HepG2 (cell line): ENCODE results near the gene TBC1D2B. TPM values are rescaled to one million over a fixed set of nuclear protein-coding genes. Genes with fewer than 3 reads are reported as not detected.

Experiments used
- ATAC-seq: fragments of 200-7000 bp; cut with Tn5 transposase; 3 replicates; pipeline ENCODE4 v1.9.1; 2020; ENCODE audit warnings: mild to moderate bottlenecking, moderate library complexity
- BruUV-seq: library from RNA; stranded (reverse); fragments of 400-500 nt; replicated peaks from 2 replicates; lab custom pipeline; 2021; lab: Mats Ljungman, UMichigan
- CTCF ChIA-PET: fragments of 300-600 bp; formaldehyde crosslinking; extraction: SDS; loops from one replicate; lab custom pipeline; 2021; ENCODE audit warnings: low total read pairs, inconsistent platforms, low intra/inter-chr PET ratio; lab: Yijun Ruan, JAX
- POLR2A ChIA-PET: fragments of 350-600 bp; sonication (Branson Sonifier 250); formaldehyde crosslinking; loops from one replicate; lab custom pipeline; 2020; ENCODE audit warnings: antibody characterized with exemption, inconsistent platforms; lab: Yijun Ruan, JAX
- DNase-seq: peaks from one replicate; pipeline ENCODE4 v3.0.0-alpha.2; 2015; ENCODE audit warnings: low spot score
- FAIRE-seq: peaks from 3 replicates; lab custom pipeline; 2011; peaks lifted over from hg19 to GRCh38; lab: Jason Lieb, UNC
- H2AFZ ChIP-seq: one replicate; pipeline ENCODE4 v1.6.1; 2011; ENCODE audit warnings: low read length, inconsistent platforms
- H3K27ac ChIP-seq: fragments of 300-600 bp; 3 replicates; pipeline ENCODE4 v1.8.0; 2011; ENCODE audit warnings: mixed run types, mild to moderate bottlenecking, mixed read lengths, low read length, inconsistent platforms; ENCODE audit not compliant: insufficient read depth; ENCODE audit errors: extremely low read length
- H3K27me3 ChIP-seq, 2 experiments: fragments of 200-600 bp in 1 of 2; 2 replicates in 1 of 2; 3 replicates in 1 of 2; pipeline versions ENCODE4 v1.6.0 to v1.8.0; 2011; ENCODE audit warnings: low read length in 2 of 2, mild to moderate bottlenecking in 2 of 2, moderate library complexity in 2 of 2, inconsistent platforms in 1 of 2; ENCODE audit not compliant: insufficient read depth in 2 of 2, control insufficient read depth in 1 of 2
- H3K36me3 ChIP-seq, 2 experiments: fragments of 200-600 bp in 1 of 2; replicated peaks in 1 of 2; 2 replicates in 1 of 2; 3 replicates in 1 of 2; pipeline versions ENCODE4 v1.5.1 to v1.8.0; 2011; ENCODE audit warnings: low read length in 2 of 2, inconsistent platforms in 1 of 2; ENCODE audit not compliant: insufficient read depth in 2 of 2, control insufficient read depth in 1 of 2
- H3K4me1 ChIP-seq: 2 replicates; pipeline ENCODE4 v1.5.1; 2012; ENCODE audit warnings: low read length, inconsistent platforms; ENCODE audit not compliant: insufficient read depth
- H3K4me2 ChIP-seq: 2 replicates; pipeline ENCODE4 v1.6.0; 2011; ENCODE audit warnings: low read depth, low read length, inconsistent platforms
- H3K4me3 ChIP-seq, 3 experiments: fragments of 200-600 bp in 1 of 3; sonication (generic), shearing (Covaris generic) in 1 of 3; replicated peaks in 1 of 3; 2 replicates each; pipeline ENCODE4 v1.5.1; 2011 to 2016; ENCODE audit warnings: low read length in 3 of 3, inconsistent platforms in 2 of 3, low read depth in 2 of 3, mild to moderate bottlenecking in 2 of 3, control low read depth in 1 of 3, mixed read lengths in 1 of 3; ENCODE audit not compliant: insufficient read depth in 1 of 3
- H3K79me2 ChIP-seq: one replicate; pipeline ENCODE4 v1.6.1; 2011; ENCODE audit warnings: low read length, inconsistent platforms; ENCODE audit not compliant: insufficient read depth
- H3K9ac ChIP-seq: 2 replicates; pipeline ENCODE4 v1.6.0; 2011; ENCODE audit warnings: mild to moderate bottlenecking, low read depth, low read length, inconsistent platforms; ENCODE audit not compliant: insufficient read depth
- H3K9me3 ChIP-seq: 2 replicates; pipeline ENCODE4 v1.5.1; 2012; ENCODE audit warnings: mild to moderate bottlenecking, low read length
- H4K20me1 ChIP-seq: 2 replicates; pipeline ENCODE4 v1.6.0; 2011; ENCODE audit warnings: inconsistent platforms, mild to moderate bottlenecking, low read length, moderate library complexity; ENCODE audit not compliant: insufficient read depth
- BRCA1 ChIP-seq: sonication (generic); formaldehyde crosslinking; IDR thresholded peaks from 2 replicates; pipeline ENCODE4 v1.4.0; 2020; ENCODE audit warnings: missing genetic modification reagents
- ELF4 ChIP-seq: sonication (generic); formaldehyde crosslinking; IDR thresholded peaks from 2 replicates; pipeline ENCODE4 v1.5.0; 2020; ENCODE audit warnings: missing genetic modification reagents, mild to moderate bottlenecking, moderate library complexity, borderline replicate concordance
- KMT2A ChIP-seq: sonication (generic); formaldehyde crosslinking; IDR thresholded peaks from 2 replicates; pipeline ENCODE4 v1.4.0; 2020; ENCODE audit warnings: missing genetic modification reagents
- NFATC3 ChIP-seq: sonication (generic); formaldehyde crosslinking; IDR thresholded peaks from 2 replicates; pipeline ENCODE4 v1.5.1; 2020; ENCODE audit warnings: mild to moderate bottlenecking, missing genetic modification reagents
- REL ChIP-seq: sonication (generic); formaldehyde crosslinking; conservative IDR thresholded peaks from 2 replicates; pipeline ENCODE4 v1.8.0; 2022; ENCODE audit warnings: mild to moderate bottlenecking, missing genetic modification reagents, moderate library complexity
- ZKSCAN5 ChIP-seq: sonication (generic); formaldehyde crosslinking; IDR thresholded peaks from 2 replicates; pipeline ENCODE4 v1.5.1; 2020; ENCODE audit warnings: mild to moderate bottlenecking, missing genetic modification reagents
- ZNF75D ChIP-seq: sonication (generic); formaldehyde crosslinking; IDR thresholded peaks from 2 replicates; pipeline ENCODE4 v1.8.1; 2023; ENCODE audit warnings: missing genetic modification reagents, mild to moderate bottlenecking, borderline replicate concordance
- WGBS: methylation state at CpG from one replicate; pipeline ENCODE4 v1.1.6; 2017; ENCODE audit warnings: low lambda C conversion rate; 5-methylcytosine and 5-hydroxymethylcytosine counted together
- in situ Hi-C: cut with HindIII; loops from 2 replicates; pipeline ENCODE4 v1.10.0; 2017; ENCODE audit warnings: low pct_unique_long_range_greater_than_20kb; ENCODE audit not compliant: extremely low pct_ligation_motif_present
- intact Hi-C: fragments of 100-400 bp; cut with micrococcal nuclease; formaldehyde crosslinking; loops from one replicate; pipeline ENCODE4 v1.10.0; 2022; ENCODE audit not compliant: unreplicated experiment
- polyA plus RNA-seq, 8 experiments: library from polyadenylated mRNA; depleted of rRNA in 3 of 8; stranded (reverse) in 7 of 8; unstranded in 1 of 8; fragments of >200 nt; fragmentation: Illumina TruSeq in 4 of 8; extraction: Trizol in 4 of 8; gene quantifications; 2 replicates each; pipeline versions ENCODE4 v1.2.1 to v1.2.3, GENCODE V29; 2011 to 2016; ENCODE audit warnings: low read depth in 4 of 8, missing spikeins in 1 of 8, mixed read lengths in 1 of 8; ENCODE audit not compliant: insufficient read depth in 1 of 8
- total RNA-seq, 5 experiments: library from RNA; depleted of rRNA; stranded (reverse); fragments of >200 nt; fragmentation: Illumina TruSeq; extraction: Trizol; gene quantifications; 2 replicates each; pipeline ENCODE4 v1.2.3, GENCODE V29; 2016; ENCODE audit warnings: low read depth in 1 of 5
- TF ChIP-seq, protein P1 (sequence below): IDR thresholded peaks from 2 replicates; pipeline ENCODE4 v1.6.1; 2016; ENCODE audit warnings: missing compliant biosample characterization, missing genetic modification reagents, borderline replicate concordance
- TF ChIP-seq, protein P2 (sequence below): sonication (generic); formaldehyde crosslinking; IDR thresholded peaks from 2 replicates; pipeline ENCODE4 v1.8.1; 2022; ENCODE audit warnings: mild to moderate bottlenecking, missing genetic modification reagents

Gene TBC1D2B
- total and polyA plus RNA-seq, 2 of the 13 experiments (the other 11 are each of a cell fraction or from before 2014, with no cell fraction given) = 10.1 to 14.4 TPM

GRCh38 chr15:78093242-78094020 lies 15.9 kb upstream of the TBC1D2B start:
- no peak overlapping the region for H3K4me2 ChIP-seq
- CTCF ChIA-PET = no interaction called here
- ATAC-seq = no peak
- no peak overlapping the region for H3K9ac ChIP-seq
- H3K9me3 ChIP-seq = no peaks in the 10 kb centered on the region
- H2AFZ ChIP-seq = no peak overlapping the region
- no peaks in the 10 kb centered on the region for H3K36me3 ChIP-seq
- in situ Hi-C loops (no loop called here), intact Hi-C loops (no loop called here)
- DNase-seq = no peak
- no peaks in the 10 kb centered on the region for H3K79me2 ChIP-seq
- H3K4me1 ChIP-seq = peaks cover 26% of the 10 kb centered on the region
- POLR2A ChIA-PET = no interaction called here
- H3K27me3 ChIP-seq = peaks cover 1 to 8% of the 10 kb centered on the region in 2 experiments; a peak in 3 of 5 replicates
- WGBS = 26% methylated on average over 5 of the region's 5 CpGs
- H4K20me1 ChIP-seq = no peaks in the 10 kb centered on the region
- FAIRE-seq = no peak
- no TSS peak for BruUV-seq
- no peak overlapping the region for H3K4me3 ChIP-seq
- H3K27ac ChIP-seq = no peak overlapping the region
- TF ChIP-seq ZKSCAN5 (no peak), NFATC3 (no peak), BRCA1 (no peak), ELF4 (no peak), ZNF75D (CRISPR knock-in tag) (no peak), REL (no peak), KMT2A (CRISPR knock-in tag) (no peak)
- TF ChIP-seq, protein P1, sequence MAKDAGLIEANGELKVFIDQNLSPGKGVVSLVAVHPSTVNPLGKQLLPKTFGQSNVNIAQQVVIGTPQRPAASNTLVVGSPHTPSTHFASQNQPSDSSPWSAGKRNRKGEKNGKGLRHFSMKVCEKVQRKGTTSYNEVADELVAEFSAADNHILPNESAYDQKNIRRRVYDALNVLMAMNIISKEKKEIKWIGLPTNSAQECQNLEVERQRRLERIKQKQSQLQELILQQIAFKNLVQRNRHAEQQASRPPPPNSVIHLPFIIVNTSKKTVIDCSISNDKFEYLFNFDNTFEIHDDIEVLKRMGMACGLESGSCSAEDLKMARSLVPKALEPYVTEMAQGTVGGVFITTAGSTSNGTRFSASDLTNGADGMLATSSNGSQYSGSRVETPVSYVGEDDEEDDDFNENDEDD (CRISPR knock-in tag) = no peak
- TF ChIP-seq, protein P2, sequence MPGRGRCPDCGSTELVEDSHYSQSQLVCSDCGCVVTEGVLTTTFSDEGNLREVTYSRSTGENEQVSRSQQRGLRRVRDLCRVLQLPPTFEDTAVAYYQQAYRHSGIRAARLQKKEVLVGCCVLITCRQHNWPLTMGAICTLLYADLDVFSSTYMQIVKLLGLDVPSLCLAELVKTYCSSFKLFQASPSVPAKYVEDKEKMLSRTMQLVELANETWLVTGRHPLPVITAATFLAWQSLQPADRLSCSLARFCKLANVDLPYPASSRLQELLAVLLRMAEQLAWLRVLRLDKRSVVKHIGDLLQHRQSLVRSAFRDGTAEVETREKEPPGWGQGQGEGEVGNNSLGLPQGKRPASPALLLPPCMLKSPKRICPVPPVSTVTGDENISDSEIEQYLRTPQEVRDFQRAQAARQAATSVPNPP = no peak
- TF ChIP-seq, all 625 proteins: peak for 0
